GM23338 (cell line): ENCODE results near the gene FASTK.

Experiments
- EZH2 ChIP-seq: fragments of 200-600 bp; sonication (generic); IDR thresholded peaks from one replicate; pipeline ENCODE4 v1.8.0; 2017; ENCODE audit warnings: antibody characterized with exemption, mild to moderate bottlenecking, low read depth; ENCODE audit not compliant: unreplicated experiment
- TF ChIP-seq, protein P1 (sequence below), 2 experiments: fragments of 200-600 bp in 1 of 2; sonication (generic) in 1 of 2; conservative IDR thresholded peaks; 2 replicates each; pipeline versions ENCODE4 v1.5.1 to v1.6.1; 2016 to 2017; ENCODE audit warnings: antibody characterized with exemption in 2 of 2, low read depth in 2 of 2, mild to moderate bottlenecking in 2 of 2, moderate library complexity in 1 of 2

DNA sequence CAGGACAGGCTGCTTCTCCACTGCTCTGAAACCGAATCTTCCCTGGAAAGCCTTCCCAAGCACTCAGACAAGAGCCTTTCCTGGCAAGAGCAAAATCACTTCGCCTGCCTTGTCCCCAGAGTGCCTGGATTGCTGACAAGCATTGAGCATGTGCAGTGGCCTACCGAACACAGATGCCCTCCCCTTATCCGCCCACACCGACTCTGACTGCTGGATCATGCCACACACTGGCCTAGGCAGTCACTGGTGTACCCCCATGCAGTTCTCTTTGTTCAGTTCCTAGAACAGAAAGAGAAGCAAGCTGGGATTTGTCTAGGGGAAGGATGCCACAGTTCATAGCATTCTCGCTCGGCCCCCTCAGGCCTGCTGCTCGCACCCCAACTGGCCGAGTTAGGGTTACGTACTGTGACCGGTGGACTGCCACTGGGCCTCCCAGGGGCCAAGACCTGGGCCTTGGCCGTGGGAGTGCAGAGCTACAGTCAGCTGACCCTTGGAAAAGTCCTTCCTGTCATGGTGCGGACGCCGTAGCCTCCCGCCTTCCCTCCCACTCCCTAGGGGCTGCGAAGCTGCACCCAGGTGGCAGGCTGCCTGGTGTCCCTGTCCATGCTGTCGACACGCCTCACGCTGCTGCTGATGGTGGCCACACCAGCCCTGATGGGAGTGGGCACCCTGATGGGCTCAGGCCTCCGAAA is 45.4 kb downstream of the FASTK start:
- no peak for TF ChIP-seq EZH2
- TF ChIP-seq, protein P1, sequence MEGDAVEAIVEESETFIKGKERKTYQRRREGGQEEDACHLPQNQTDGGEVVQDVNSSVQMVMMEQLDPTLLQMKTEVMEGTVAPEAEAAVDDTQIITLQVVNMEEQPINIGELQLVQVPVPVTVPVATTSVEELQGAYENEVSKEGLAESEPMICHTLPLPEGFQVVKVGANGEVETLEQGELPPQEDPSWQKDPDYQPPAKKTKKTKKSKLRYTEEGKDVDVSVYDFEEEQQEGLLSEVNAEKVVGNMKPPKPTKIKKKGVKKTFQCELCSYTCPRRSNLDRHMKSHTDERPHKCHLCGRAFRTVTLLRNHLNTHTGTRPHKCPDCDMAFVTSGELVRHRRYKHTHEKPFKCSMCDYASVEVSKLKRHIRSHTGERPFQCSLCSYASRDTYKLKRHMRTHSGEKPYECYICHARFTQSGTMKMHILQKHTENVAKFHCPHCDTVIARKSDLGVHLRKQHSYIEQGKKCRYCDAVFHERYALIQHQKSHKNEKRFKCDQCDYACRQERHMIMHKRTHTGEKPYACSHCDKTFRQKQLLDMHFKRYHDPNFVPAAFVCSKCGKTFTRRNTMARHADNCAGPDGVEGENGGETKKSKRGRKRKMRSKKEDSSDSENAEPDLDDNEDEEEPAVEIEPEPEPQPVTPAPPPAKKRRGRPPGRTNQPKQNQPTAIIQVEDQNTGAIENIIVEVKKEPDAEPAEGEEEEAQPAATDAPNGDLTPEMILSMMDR (conservative IDR thresholded peaks at IDR 0.05; ENCODE audit: low read depth in 2 of 2) = no peak
